GM12878 (cell line): Measurements from ENCODE around the gene ZNF354B. TPM values are rescaled to one million over a fixed set of nuclear protein-coding genes. Genes with fewer than 3 reads are reported as not detected.

ENCODE experiments used
- ATAC-seq: fragments of 200-7000 bp; cut with Tn5 transposase; 3 replicates; pipeline ENCODE4 v1.9.1; 2020; ENCODE audit warnings: mild to moderate bottlenecking, moderate library complexity
- BruUV-seq: library from RNA; stranded (reverse); fragments of 400-500 nt; replicated peaks from 2 replicates; lab custom pipeline; 2021; lab: Mats Ljungman, UMichigan
- CTCF ChIA-PET: fragments of 300-600 bp; sonication (Branson Sonifier 250); formaldehyde crosslinking; extraction: SDS; loops from one replicate; lab custom pipeline; 2021; ENCODE audit warnings: inconsistent platforms; lab: Yijun Ruan, JAX
- POLR2A ChIA-PET: fragments of 350-600 bp; formaldehyde crosslinking; extraction: SDS; loops from one replicate; lab custom pipeline; 2021; ENCODE audit warnings: inconsistent platforms; lab: Charles Lee
- RAD21 ChIA-PET: fragments of 300-600 bp; sonication (Branson Sonifier 250); formaldehyde crosslinking; loops from one replicate; lab custom pipeline; 2023; ENCODE audit warnings: antibody characterized with exemption; ENCODE audit not compliant: unreplicated experiment; lab: Charles Lee
- SMC1A ChIA-PET: fragments of 300-600 bp; sonication (Branson Sonifier 250); formaldehyde crosslinking; loops from one replicate; lab custom pipeline; 2023; ENCODE audit not compliant: unreplicated experiment, uncharacterized antibody; lab: Charles Lee
- DNase-seq: peaks from one replicate; pipeline ENCODE4 v3.0.0-alpha.2; 2011; ENCODE audit warnings: low read depth, low spot score
- FAIRE-seq: peaks from 3 replicates; lab custom pipeline; 2011; peaks lifted over from hg19 to GRCh38; lab: Jason Lieb, UNC
- H2AFZ ChIP-seq: 2 replicates; pipeline ENCODE4 v1.6.0; 2011; ENCODE audit warnings: low read depth, low read length, control low read depth; ENCODE audit not compliant: control insufficient read depth
- H3K27ac ChIP-seq: 2 replicates; pipeline ENCODE4 v1.5.1; 2011; ENCODE audit warnings: control low read depth; ENCODE audit not compliant: control insufficient read depth, insufficient read depth
- H3K27me3 ChIP-seq, 2 experiments: replicated peaks in 1 of 2; 2 replicates each; pipeline versions ENCODE4 v1.6.0 to v1.6.1; 2011; ENCODE audit warnings: low read length in 1 of 2; ENCODE audit not compliant: control insufficient read depth in 2 of 2, insufficient read depth in 2 of 2
- H3K36me3 ChIP-seq, 2 experiments: 2 replicates each; pipeline ENCODE4 v1.5.1; 2011; ENCODE audit warnings: low read length in 1 of 2; ENCODE audit not compliant: control insufficient read depth in 2 of 2, insufficient read depth in 2 of 2
- H3K4me1 ChIP-seq: 2 replicates; pipeline ENCODE4 v1.6.1; 2011; ENCODE audit warnings: mild to moderate bottlenecking, low read length, moderate library complexity, mixed read lengths; ENCODE audit not compliant: control insufficient read depth, insufficient read depth
- H3K4me2 ChIP-seq: 2 replicates; pipeline ENCODE4 v1.6.0; 2011; ENCODE audit warnings: control low read depth; ENCODE audit not compliant: control insufficient read depth, insufficient read depth
- H3K4me3 ChIP-seq: fragments of 200-600 bp; sonication (generic); 2 replicates; pipeline ENCODE4 v1.5.1; 2016
- H3K79me2 ChIP-seq: 2 replicates; pipeline ENCODE4 v1.6.0; 2011; ENCODE audit warnings: low read length; ENCODE audit not compliant: control insufficient read depth, insufficient read depth
- H3K9ac ChIP-seq: 2 replicates; pipeline ENCODE4 v1.8.0; 2011; ENCODE audit warnings: low read length, control low read depth, mixed read lengths; ENCODE audit not compliant: control insufficient read depth, insufficient read depth
- H3K9me3 ChIP-seq: replicated peaks from 3 replicates; pipeline ENCODE4 v1.5.1; 2011; ENCODE audit warnings: mild to moderate bottlenecking, low read length; ENCODE audit not compliant: control insufficient read depth, insufficient read depth
- H4K20me1 ChIP-seq: 2 replicates; pipeline ENCODE4 v1.6.0; 2011; ENCODE audit not compliant: control insufficient read depth, insufficient read depth
- BCL3 ChIP-seq: IDR thresholded peaks from 2 replicates; pipeline ENCODE4 v1.6.1; 2011; ENCODE audit warnings: borderline replicate concordance, low read depth, mild to moderate bottlenecking, moderate library complexity, low read length; ENCODE audit not compliant: insufficient read depth, poor library complexity, severe bottlenecking
- CREM ChIP-seq: IDR thresholded peaks from 2 replicates; pipeline ENCODE4 v1.6.1; 2014; ENCODE audit warnings: antibody characterized with exemption, low read depth
- E2F8 ChIP-seq: fragments of 450-650 bp; IDR thresholded peaks from 2 replicates; pipeline ENCODE4 v1.6.1; 2018; ENCODE audit warnings: mild to moderate bottlenecking, low read depth, moderate library complexity; ENCODE audit not compliant: partially characterized antibody
- IKZF2 ChIP-seq, 2 experiments: fragments of 450-650 bp; IDR thresholded peaks; 2 replicates each; pipeline ENCODE4 v1.6.1; 2017; ENCODE audit warnings: mild to moderate bottlenecking in 2 of 2, moderate library complexity in 2 of 2
- MXI1 ChIP-seq: fragments of 150-350 bp; IDR thresholded peaks from 2 replicates; pipeline ENCODE4 v1.6.1; 2011; ENCODE audit warnings: low read depth, mild to moderate bottlenecking, inconsistent platforms, low read length, improper control_type of control experiment
- NR2F1 ChIP-seq: fragments of 450-650 bp; conservative IDR thresholded peaks from 2 replicates; pipeline ENCODE4 v1.6.1; 2017; ENCODE audit warnings: mild to moderate bottlenecking
- PAX8 ChIP-seq: fragments of 450-650 bp; IDR thresholded peaks from 2 replicates; pipeline ENCODE4 v1.6.1; 2017; ENCODE audit warnings: mild to moderate bottlenecking, moderate library complexity
- RELB ChIP-seq: fragments of 450-650 bp; IDR thresholded peaks from 2 replicates; pipeline ENCODE4 v1.6.1; 2017; ENCODE audit warnings: low read depth, mild to moderate bottlenecking, moderate library complexity
- RFX5 ChIP-seq: IDR thresholded peaks from 2 replicates; pipeline ENCODE4 v1.6.1; 2011; ENCODE audit warnings: low read depth, low read length, improper control_type of control experiment
- TARDBP ChIP-seq: IDR thresholded peaks from 2 replicates; pipeline ENCODE4 v1.6.1; 2016; ENCODE audit warnings: borderline replicate concordance
- YBX1 ChIP-seq: fragments of 450-650 bp; IDR thresholded peaks from 2 replicates; pipeline ENCODE4 v1.6.1; 2016; ENCODE audit warnings: antibody characterized with exemption
- ZBTB40 ChIP-seq: fragments of 450-650 bp; IDR thresholded peaks from 2 replicates; pipeline ENCODE4 v1.6.1; 2016; ENCODE audit warnings: mild to moderate bottlenecking, moderate library complexity, borderline replicate concordance
- WGBS: methylation state at CpG from one replicate; pipeline ENCODE4 v1.1.6; 2016; ENCODE audit warnings: low lambda C conversion rate; ENCODE audit not compliant: insufficient replicate concordance, insufficient coverage; ENCODE audit errors: missing lambda C conversion rate; 5-methylcytosine and 5-hydroxymethylcytosine counted together
- in situ Hi-C: fragments of 300-500 bp; cut with MboI; formaldehyde crosslinking; loops from 9 replicates; pipeline ENCODE4 v1.14.3; 2018; ENCODE audit warnings: mixed read lengths
- intact Hi-C: fragments of 100-400 bp; cut with micrococcal nuclease; formaldehyde crosslinking; loops from one replicate; pipeline ENCODE4 v1.14.2; 2022; ENCODE audit not compliant: unreplicated experiment
- polyA plus RNA-seq, 11 experiments: library from polyadenylated mRNA; depleted of rRNA in 4 of 11; unstranded in 6 of 11; stranded (reverse) in 5 of 11; fragments of >200 nt; fragmentation: Nextera tagmentation in 4 of 11; fragmentation: Illumina TruSeq in 1 of 11; extraction: Ambion mirVana in 4 of 11; extraction: Trizol in 1 of 11; gene quantifications; 1 replicate in 1 of 11; 2 replicates in 10 of 11; pipeline versions ENCODE4 v1.2.1 to v1.2.3, GENCODE V29; 2011 to 2016; ENCODE audit warnings: inconsistent platforms in 2 of 11, missing spikeins in 2 of 11, low read depth in 1 of 11
- total RNA-seq, 4 experiments: library from RNA; depleted of rRNA in 3 of 4; stranded (reverse); fragments of >200 nt in 3 of 4; fragmentation: Illumina TruSeq in 1 of 4; extraction: Trizol in 1 of 4; gene quantifications; 2 replicates each; pipeline versions ENCODE4 v1.2.1 to v1.2.3, GENCODE V29; 2013 to 2021

The ZNF354B gene
- total and polyA plus RNA-seq, 10 of the 15 experiments (the other 5 are each of a cell fraction or from before 2014, with no cell fraction given): 0.64 to 11.1 (median 4.9) TPM

GRCh38 chr5:178872302-178872701 lies 12.5 kb downstream of the ZNF354B start:
- Histone ChIP-seq H3K9me3 (peaks cover 16% of the 10 kb centered on the region), H3K79me2 (no peaks in the 10 kb centered on the region), H3K4me2 (no peak overlapping the region), H4K20me1 (no peaks in the 10 kb centered on the region), H3K4me3 (no peak overlapping the region), H3K9ac (no peak overlapping the region), H3K4me1 (no peaks in the 10 kb centered on the region), H3K27me3 (no peaks in the 10 kb centered on the region), H3K27ac (no peak overlapping the region), H3K36me3 (peaks cover 5 to 18% of the 10 kb centered on the region in 2 experiments; a peak in 3 of 4 replicates), H2AFZ (no peak overlapping the region)
- no peak for FAIRE-seq
- DNase-seq: no peak
- no peak for ATAC-seq
- no TSS peak for BruUV-seq
- in situ Hi-C loops (no loop called here), intact Hi-C loops (no loop called here)
- ChIA-PET SMC1A (no interaction called here), RAD21 (no interaction called here), POLR2A (no interaction called here), CTCF (no interaction called here)
- 57% methylated on average over 1 of the region's 1 CpG for WGBS
- TF ChIP-seq YBX1 (no peak), ZBTB40 (no peak), BCL3 (no peak), IKZF2 (IDR thresholded peaks at IDR 0.05) (no peak), PAX8 (no peak), CREM (no peak), E2F8 (no peak), NR2F1 (no peak), TARDBP (no peak), MXI1 (no peak), RELB (no peak), RFX5 (no peak)
